PFSK-1 (cell line): Measurements from ENCODE around the gene MPND.

Experiments
- FOXP2 ChIP-seq: optimal IDR thresholded peaks from 2 replicates; pipeline ENCODE3; 2011; ENCODE audit warnings: borderline replicate concordance, control low read depth, inconsistent platforms; ENCODE audit not compliant: insufficient read depth; ENCODE audit errors: extremely low read length, extremely low read depth
- POLR2AphosphoS5 ChIP-seq: IDR thresholded peaks from 2 replicates; pipeline ENCODE4 v1.6.1; 2012; ENCODE audit warnings: low read depth, mild to moderate bottlenecking, control low read depth, low read length, moderate library complexity
- REST ChIP-seq, 2 experiments: IDR thresholded peaks; 2 replicates each; pipeline versions ENCODE4 v1.6.1 to v1.8.0; 2011 to 2012; ENCODE audit warnings: low read depth in 2 of 2, low read length in 2 of 2, control low read depth in 1 of 2, inconsistent platforms in 1 of 2, mild to moderate bottlenecking in 1 of 2, moderate library complexity in 1 of 2; ENCODE audit not compliant: insufficient read depth in 1 of 2
- SIN3A ChIP-seq: IDR thresholded peaks from 2 replicates; pipeline ENCODE4 v1.6.1; 2012; ENCODE audit warnings: mild to moderate bottlenecking, low read length, moderate library complexity, borderline replicate concordance; ENCODE audit not compliant: insufficient read depth
- TAF1 ChIP-seq: IDR thresholded peaks from 2 replicates; pipeline ENCODE4 v1.6.1; 2012; ENCODE audit warnings: low read length, control low read depth, borderline replicate concordance; ENCODE audit not compliant: insufficient read depth

Gene MPND

GRCh38 chr19:4320419-4320818 is 22.9 kb upstream of the MPND start:
- TF ChIP-seq TAF1, result no peak
- no peak for TF ChIP-seq SIN3A
- no peak for TF ChIP-seq POLR2AphosphoS5
- no peak for TF ChIP-seq REST (IDR thresholded peaks at IDR 0.05; ENCODE audit: insufficient read depth in 1 of 2, low read depth in 2 of 2, low read length in 2 of 2)
- no peak for TF ChIP-seq FOXP2

DNA sequence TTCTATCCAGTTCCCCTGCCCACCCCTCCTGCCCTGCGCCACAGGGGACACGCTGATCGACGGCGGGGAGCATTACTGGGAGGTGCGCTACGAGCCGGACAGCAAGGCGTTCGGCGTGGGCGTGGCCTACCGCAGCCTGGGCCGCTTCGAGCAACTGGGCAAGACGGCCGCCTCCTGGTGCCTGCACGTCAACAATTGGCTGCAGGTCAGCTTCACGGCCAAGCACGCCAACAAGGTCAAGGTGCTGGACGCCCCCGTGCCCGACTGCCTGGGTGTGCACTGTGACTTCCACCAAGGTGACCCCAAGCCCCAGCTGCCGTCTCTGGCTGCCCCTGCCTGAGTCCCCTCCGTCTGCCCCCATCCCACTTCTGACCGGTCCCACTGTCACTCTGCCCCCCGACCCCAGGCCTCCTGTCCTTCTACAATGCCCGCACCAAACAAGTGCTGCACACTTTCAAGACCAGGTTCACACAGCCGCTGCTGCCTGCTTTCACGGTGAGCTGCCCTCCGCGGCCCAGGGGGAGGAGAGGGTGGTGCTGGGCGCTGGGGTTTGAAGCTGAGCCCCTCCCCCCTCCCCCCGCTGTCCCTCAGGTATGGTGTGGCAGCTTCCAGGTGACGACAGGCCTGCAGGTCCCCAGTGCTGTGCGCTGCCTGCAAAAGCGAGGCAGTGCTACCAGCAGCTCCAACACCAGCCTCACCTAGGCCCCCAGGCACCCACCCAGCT is 20.3 kb upstream of the MPND start:
- TF ChIP-seq POLR2AphosphoS5, result no peak
- TF ChIP-seq FOXP2, result no peak
- no peak for TF ChIP-seq SIN3A
- TF ChIP-seq REST (IDR thresholded peaks at IDR 0.05; ENCODE audit: insufficient read depth in 1 of 2, low read depth in 2 of 2, low read length in 2 of 2), result no peak
- no peak for TF ChIP-seq TAF1

GRCh38 chr19:4323692-4324091 is 19.7 kb upstream of the MPND start:
- TF ChIP-seq SIN3A, result no peak

GRCh38 chr19:4324228-4324627 is 19.1 kb upstream of the MPND start:
- TF ChIP-seq SIN3A (no peak), REST (IDR thresholded peaks at IDR 0.05; ENCODE audit: insufficient read depth in 1 of 2, low read depth in 2 of 2, low read length in 2 of 2) (no peak), POLR2AphosphoS5 (no peak), FOXP2 (no peak), TAF1 (no peak)

DNA sequence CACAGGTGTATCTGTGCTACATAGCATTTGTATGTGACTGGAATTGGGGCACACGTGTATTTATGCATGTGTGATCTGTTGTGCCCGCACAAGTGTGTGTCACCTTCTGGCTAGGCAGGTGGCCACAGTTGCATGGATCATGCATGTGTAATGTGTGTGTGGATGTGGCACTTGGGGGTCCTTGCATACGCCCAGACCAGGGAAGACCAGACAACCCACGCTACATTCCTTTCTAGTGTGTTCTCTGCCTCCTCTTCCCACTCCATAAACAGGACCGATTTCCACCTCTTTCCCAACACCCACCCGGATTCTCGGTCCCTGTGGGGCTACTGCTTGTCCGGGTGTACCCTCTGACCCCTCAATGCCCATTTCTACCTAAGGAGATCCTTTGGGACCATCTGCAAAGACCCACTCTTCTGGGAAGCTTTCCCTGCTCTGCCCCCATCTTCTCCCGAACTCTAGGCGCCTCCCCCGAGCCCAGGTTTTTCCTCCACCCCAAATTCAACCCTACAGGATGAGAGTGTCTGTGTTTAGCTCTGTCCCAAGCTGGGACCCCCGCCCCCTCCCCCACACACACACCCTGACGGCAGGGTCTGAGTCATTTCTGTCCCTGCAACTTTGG is 17.0 kb upstream of the MPND start:
- TF ChIP-seq FOXP2 (no peak), SIN3A (no peak)

DNA sequence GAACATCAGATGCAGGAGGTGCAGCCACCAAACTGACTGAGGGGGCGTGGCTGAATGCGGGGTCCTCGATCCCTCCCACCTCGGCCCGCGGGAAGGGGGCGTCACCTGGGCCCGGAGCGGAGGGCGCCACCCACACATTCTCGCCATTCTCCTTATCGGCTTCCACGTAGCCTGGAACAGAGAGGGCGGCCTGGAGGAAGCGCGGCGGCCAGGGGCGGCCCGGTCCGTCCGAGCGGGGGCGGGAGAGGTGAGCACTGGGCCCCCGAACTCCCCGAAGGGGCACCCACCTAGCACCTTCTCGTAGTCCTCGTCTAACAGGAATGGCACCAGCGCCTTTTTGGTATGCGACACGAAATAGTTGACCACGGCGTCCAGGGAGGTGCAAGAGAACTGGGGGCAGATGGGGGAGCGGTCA is 16.5 kb upstream of the MPND start:
- no peak for TF ChIP-seq POLR2AphosphoS5
